ENCODE data around the gene IVL.
A peak's percentile ranks its signal among the peaks of the same experiment; 100 is the strongest.

IVL gene

DNA sequence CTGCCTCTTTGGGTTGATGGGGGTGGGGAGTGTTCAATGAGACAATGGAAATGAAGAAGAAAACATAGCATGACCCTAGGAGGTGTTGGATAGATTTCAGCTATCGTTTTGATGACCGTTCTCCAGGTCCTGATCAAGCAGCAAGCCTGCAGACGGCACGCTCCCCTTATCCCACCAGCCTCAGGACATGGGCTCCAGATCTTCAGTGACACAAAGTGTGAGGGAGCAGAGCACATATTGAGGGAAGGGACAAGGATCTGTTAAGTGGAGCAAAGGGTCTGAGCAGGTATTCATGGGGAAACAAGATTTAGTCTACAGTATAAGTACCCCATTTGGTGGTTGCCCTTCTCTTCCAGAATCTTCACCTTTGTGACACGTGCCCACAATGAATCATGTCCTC is 43.4 kb downstream of the IVL start:
- no peak for DNase-seq (ENCODE audit: low read depth, low spot score)

DNA sequence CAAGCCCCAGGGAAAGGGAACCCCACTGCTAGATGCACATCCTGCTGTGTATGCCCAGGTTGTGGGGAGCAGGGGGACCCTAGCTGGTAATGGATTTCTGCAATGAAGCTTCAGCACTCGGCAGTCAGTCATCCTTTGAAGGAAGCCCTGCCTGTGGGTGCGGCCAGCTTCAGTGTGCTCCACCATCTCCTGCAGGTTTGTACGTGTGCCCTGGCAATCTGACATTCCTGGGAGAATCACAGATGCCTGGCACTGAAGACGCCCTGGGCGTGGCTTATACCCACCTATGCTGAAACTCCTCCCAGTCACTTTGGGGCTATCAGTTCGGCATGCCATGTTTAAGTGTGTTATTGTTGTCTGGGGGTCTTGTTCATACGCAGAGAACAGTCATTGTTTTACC is 45.4 kb downstream of the IVL start:
- DNase-seq (ENCODE audit: low read depth, low spot score), result no peak

GRCh38 chr1:152954436-152954835 is 46.1 kb downstream of the IVL start:
- no peak for DNase-seq (ENCODE audit: low read depth, low spot score)

GRCh38 chr1:152957561-152957960 is 49.2 kb downstream of the IVL start:
- DNase-seq (ENCODE audit: low read depth, low spot score), result no peak

GRCh38 chr1:152959273-152959672 is 50.9 kb downstream of the IVL start:
- DNase-seq (ENCODE audit: low read depth, low spot score), result no peak

DNA sequence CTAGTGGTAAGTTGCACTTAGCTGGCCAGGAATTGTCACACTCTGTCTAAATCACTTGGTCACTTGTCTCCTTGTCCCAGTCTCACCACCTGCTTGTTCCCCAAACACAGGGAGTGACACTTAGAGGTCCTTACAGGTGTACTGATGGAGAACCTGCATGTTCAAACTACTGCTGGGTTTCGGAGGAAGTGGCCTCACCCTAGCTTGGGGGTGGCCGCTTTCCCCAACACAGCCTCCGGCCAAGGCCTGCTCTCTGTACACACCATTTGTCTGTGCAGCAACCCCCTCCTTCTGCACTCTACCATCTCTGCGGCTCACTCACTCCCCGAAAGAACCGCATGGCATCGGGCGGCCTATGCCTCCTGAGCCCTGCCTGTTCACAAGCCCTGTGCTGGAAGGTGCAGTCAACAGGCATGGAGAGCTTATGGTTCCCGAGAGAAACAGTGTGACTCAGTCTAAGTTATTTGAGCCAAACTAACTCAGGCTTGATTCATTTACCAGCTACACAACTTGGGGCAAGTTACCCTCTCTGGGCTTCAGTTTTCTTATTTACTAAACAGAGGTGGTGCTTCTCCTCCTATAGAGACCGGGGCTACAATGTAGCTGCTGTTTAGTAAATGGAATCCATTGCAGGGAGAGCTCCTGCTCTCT is 51.6 kb downstream of the IVL start:
- no peak for DNase-seq (ENCODE audit: low read depth, low spot score)

GRCh38 chr1:152960452-152961044 is 52.2 kb downstream of the IVL start:
- peak; percentile 12 for DNase-seq (ENCODE audit: low read depth, low spot score)

All from ELF-1 (cell line).